OCI-LY1 (cell line): ENCODE results near the gene IQCM.
"Not testable (repeated sequence)": the region's sequence is repeated elsewhere in the genome, so short reads cannot be mapped to it uniquely, and the experiment has no call there.

Source experiments
- H2AFZ ChIP-seq: fragments of 200-600 bp; sonication (generic), shearing (Covaris generic); 2 replicates; pipeline ENCODE4 v1.6.0; 2014; ENCODE audit warnings: antibody characterized with exemption, mild to moderate bottlenecking, low read length
- H3F3A ChIP-seq: fragments of 200-600 bp; sonication (generic), shearing (Covaris generic); 2 replicates; pipeline ENCODE4 v1.6.0; 2014; ENCODE audit warnings: mild to moderate bottlenecking, antibody characterized with exemption, low read length, moderate library complexity; ENCODE audit not compliant: insufficient read depth
- H3K27ac ChIP-seq: fragments of 200-600 bp; sonication (generic); 2 replicates; pipeline ENCODE4 v1.5.1; 2014; ENCODE audit warnings: low read length, mixed run types, mild to moderate bottlenecking, low read depth; ENCODE audit not compliant: poor library complexity, severe bottlenecking
- H3K27me3 ChIP-seq: fragments of 200-600 bp; sonication (generic); 2 replicates; pipeline ENCODE4 v1.6.0; 2014; ENCODE audit warnings: antibody characterized with exemption, mild to moderate bottlenecking, low read length, moderate library complexity; ENCODE audit not compliant: insufficient read depth
- H3K36me3 ChIP-seq: fragments of 200-600 bp; sonication (generic); 2 replicates; pipeline ENCODE4 v1.6.1; 2014; ENCODE audit warnings: mild to moderate bottlenecking, antibody characterized with exemption, low read length, moderate library complexity, mixed read lengths; ENCODE audit not compliant: insufficient read depth
- H3K4me1 ChIP-seq: fragments of 200-600 bp; sonication (generic); 2 replicates; pipeline ENCODE4 v1.5.1; 2014; ENCODE audit warnings: mild to moderate bottlenecking, low read length, moderate library complexity; ENCODE audit not compliant: insufficient read depth, severe bottlenecking
- H3K4me2 ChIP-seq: fragments of 200-600 bp; sonication (generic), shearing (Covaris generic); 2 replicates; pipeline ENCODE4 v1.6.1; 2014; ENCODE audit warnings: low read length
- H3K4me3 ChIP-seq: fragments of 200-600 bp; sonication (generic); 2 replicates; pipeline ENCODE4 v1.5.1; 2014; ENCODE audit warnings: low read length, low read depth, mild to moderate bottlenecking, mixed read lengths; ENCODE audit not compliant: poor library complexity, severe bottlenecking
- H3K79me2 ChIP-seq: fragments of 200-600 bp; shearing (Covaris generic); 2 replicates; pipeline ENCODE4 v1.6.1; 2016; ENCODE audit warnings: mixed run types, low read length, mixed read lengths; ENCODE audit not compliant: insufficient read depth
- H3K9ac ChIP-seq: fragments of 200-600 bp; sonication (generic), shearing (Covaris generic); 2 replicates; pipeline ENCODE4 v1.6.1; 2014; ENCODE audit warnings: mild to moderate bottlenecking, low read length, mixed read lengths
- H3K9me2 ChIP-seq: fragments of 200-600 bp; sonication (generic), shearing (Covaris generic); 2 replicates; pipeline ENCODE4 v1.6.1; 2014; ENCODE audit warnings: low read depth, mild to moderate bottlenecking, low read length, mixed read lengths
- H3K9me3 ChIP-seq: fragments of 200-600 bp; shearing (Covaris generic); 2 replicates; pipeline ENCODE4 v1.6.1; 2014; ENCODE audit warnings: low read length, mixed read lengths
- H4K20me1 ChIP-seq: fragments of 200-600 bp; sonication (generic), shearing (Covaris generic); 2 replicates; pipeline ENCODE4 v1.6.0; 2016; ENCODE audit warnings: mild to moderate bottlenecking, low read length; ENCODE audit not compliant: insufficient read depth
- EZH2 ChIP-seq: fragments of 200-600 bp; sonication (generic), shearing (Covaris generic); IDR thresholded peaks from 2 replicates; pipeline ENCODE4 v1.8.0; 2017; ENCODE audit warnings: borderline replicate concordance, mixed run types, mild to moderate bottlenecking, antibody characterized with exemption, low read length, moderate library complexity, mixed read lengths
- TF ChIP-seq, protein P1 (sequence below): fragments of 200-600 bp; sonication (generic), shearing (Covaris generic); IDR thresholded peaks from 2 replicates; pipeline ENCODE4 v1.5.1; 2017; ENCODE audit warnings: mild to moderate bottlenecking, antibody characterized with exemption, low read length, moderate library complexity, mixed read lengths

IQCM gene

GRCh38 chr4:149493492-149493891 lies 322.2 kb downstream of the IQCM start:
- H3K9ac ChIP-seq = no peak overlapping the region
- H3K9me3 ChIP-seq = no peaks in the 10 kb centered on the region
- no peaks in the 10 kb centered on the region for H3K4me1 ChIP-seq
- no peaks in the 10 kb centered on the region for H3F3A ChIP-seq
- no peaks in the 10 kb centered on the region for H3K36me3 ChIP-seq
- TF ChIP-seq EZH2 = no peak
- TF ChIP-seq, protein P1, sequence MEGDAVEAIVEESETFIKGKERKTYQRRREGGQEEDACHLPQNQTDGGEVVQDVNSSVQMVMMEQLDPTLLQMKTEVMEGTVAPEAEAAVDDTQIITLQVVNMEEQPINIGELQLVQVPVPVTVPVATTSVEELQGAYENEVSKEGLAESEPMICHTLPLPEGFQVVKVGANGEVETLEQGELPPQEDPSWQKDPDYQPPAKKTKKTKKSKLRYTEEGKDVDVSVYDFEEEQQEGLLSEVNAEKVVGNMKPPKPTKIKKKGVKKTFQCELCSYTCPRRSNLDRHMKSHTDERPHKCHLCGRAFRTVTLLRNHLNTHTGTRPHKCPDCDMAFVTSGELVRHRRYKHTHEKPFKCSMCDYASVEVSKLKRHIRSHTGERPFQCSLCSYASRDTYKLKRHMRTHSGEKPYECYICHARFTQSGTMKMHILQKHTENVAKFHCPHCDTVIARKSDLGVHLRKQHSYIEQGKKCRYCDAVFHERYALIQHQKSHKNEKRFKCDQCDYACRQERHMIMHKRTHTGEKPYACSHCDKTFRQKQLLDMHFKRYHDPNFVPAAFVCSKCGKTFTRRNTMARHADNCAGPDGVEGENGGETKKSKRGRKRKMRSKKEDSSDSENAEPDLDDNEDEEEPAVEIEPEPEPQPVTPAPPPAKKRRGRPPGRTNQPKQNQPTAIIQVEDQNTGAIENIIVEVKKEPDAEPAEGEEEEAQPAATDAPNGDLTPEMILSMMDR = no peak
- H3K4me2 ChIP-seq = no peak overlapping the region
- H3K9me2 ChIP-seq = no peaks in the 10 kb centered on the region
- no peak overlapping the region for H3K4me3 ChIP-seq
- H3K27ac ChIP-seq = no peak overlapping the region
- H2AFZ ChIP-seq = no peak overlapping the region
- no peaks in the 10 kb centered on the region for H3K79me2 ChIP-seq
- no peaks in the 10 kb centered on the region for H4K20me1 ChIP-seq
- H3K27me3 ChIP-seq = no peaks in the 10 kb centered on the region

GRCh38 chr4:149489321-149489720 lies 326.3 kb downstream of the IQCM start:
- Histone ChIP-seq H3K79me2 (no peaks in the 10 kb centered on the region), H3K9ac (no peak overlapping the region), H3F3A (no peaks in the 10 kb centered on the region), H3K36me3 (no peaks in the 10 kb centered on the region), H3K9me3 (no peaks in the 10 kb centered on the region), H3K4me1 (no peaks in the 10 kb centered on the region), H3K4me2 (no peak overlapping the region), H3K9me2 (no peaks in the 10 kb centered on the region), H3K27ac (no peak overlapping the region), H3K27me3 (no peaks in the 10 kb centered on the region), H3K4me3 (no peak overlapping the region), H2AFZ (no peak overlapping the region), H4K20me1 (no peaks in the 10 kb centered on the region)
- TF ChIP-seq EZH2 = no peak
- TF ChIP-seq, protein P1 = no peak

- Histone ChIP-seq H3K27me3 (no peaks in the 10 kb centered on the region), H4K20me1 (no peaks in the 10 kb centered on the region), H3K9ac (no peak overlapping the region), H3K4me3 (no peak overlapping the region), H3K27ac (no peak overlapping the region), H2AFZ (no peak overlapping the region), H3K79me2 (no peaks in the 10 kb centered on the region), H3F3A (no peaks in the 10 kb centered on the region; the same call in 1 of the 2 replicates), H3K36me3 (no peaks in the 10 kb centered on the region), H3K9me3 (no peaks in the 10 kb centered on the region), H3K4me1 (no peaks in the 10 kb centered on the region), H3K9me2 (no peaks in the 10 kb centered on the region), H3K4me2 (no peak overlapping the region)
- TF ChIP-seq, protein P1 = no peak
- TF ChIP-seq EZH2 = no peak
These were observed 328.8 kb downstream of the IQCM start for GRCh38 chr4:149486861-149487260.

DNA sequence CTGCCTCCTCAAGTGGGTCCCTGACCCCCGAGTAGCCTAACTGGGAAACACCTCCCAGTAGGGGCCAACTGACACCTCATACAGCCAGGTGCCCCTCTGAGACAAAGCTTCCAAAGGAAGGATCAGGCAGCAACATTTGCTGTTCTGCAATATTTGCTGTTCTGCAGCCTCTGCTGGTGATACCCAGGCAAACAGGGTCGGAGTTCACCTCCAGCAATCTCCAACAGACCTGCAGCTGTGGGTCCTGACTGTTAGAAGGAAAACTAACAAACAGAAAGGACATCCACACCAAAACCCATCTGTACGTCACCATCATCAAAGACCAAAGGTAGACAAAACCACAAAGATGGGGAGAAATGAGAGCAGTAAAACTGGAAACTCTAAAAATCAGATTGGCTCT lies 347.0 kb downstream of the IQCM start:
- H3K27ac ChIP-seq, H3K9me3 ChIP-seq, H3K27me3 ChIP-seq, H3K79me2 ChIP-seq, H3K9ac ChIP-seq, H3K9me2 ChIP-seq, H3K4me2 ChIP-seq, H3F3A ChIP-seq, H3K4me1 ChIP-seq, H2AFZ ChIP-seq, H3K4me3 ChIP-seq, H3K36me3 ChIP-seq, H4K20me1 ChIP-seq: not testable (repeated sequence)
